OCI-LY7 (cell line): ENCODE data around the gene BTBD6.

Experiments
- CTCF ChIP-seq: fragments of 200-600 bp; sonication (generic); conservative IDR thresholded peaks from 2 replicates; pipeline ENCODE4 v1.5.1; 2014; ENCODE audit warnings: mild to moderate bottlenecking, antibody characterized with exemption, low read length, moderate library complexity, mixed read lengths
- EZH2phosphoT487 ChIP-seq: fragments of 200-600 bp; sonication (generic); IDR thresholded peaks from 2 replicates; pipeline ENCODE4 v1.6.1; 2018; ENCODE audit warnings: low read depth, borderline replicate concordance, mild to moderate bottlenecking, mixed run types, antibody characterized with exemption, low read length, moderate library complexity, mixed read lengths

- TF ChIP-seq CTCF: no peak
- TF ChIP-seq EZH2phosphoT487: no peak
Measured at GRCh38 chr14:105209646-105210045, 38.7 kb upstream of the BTBD6 start.
